Measurements from ENCODE around the gene NEBL.

DNA sequence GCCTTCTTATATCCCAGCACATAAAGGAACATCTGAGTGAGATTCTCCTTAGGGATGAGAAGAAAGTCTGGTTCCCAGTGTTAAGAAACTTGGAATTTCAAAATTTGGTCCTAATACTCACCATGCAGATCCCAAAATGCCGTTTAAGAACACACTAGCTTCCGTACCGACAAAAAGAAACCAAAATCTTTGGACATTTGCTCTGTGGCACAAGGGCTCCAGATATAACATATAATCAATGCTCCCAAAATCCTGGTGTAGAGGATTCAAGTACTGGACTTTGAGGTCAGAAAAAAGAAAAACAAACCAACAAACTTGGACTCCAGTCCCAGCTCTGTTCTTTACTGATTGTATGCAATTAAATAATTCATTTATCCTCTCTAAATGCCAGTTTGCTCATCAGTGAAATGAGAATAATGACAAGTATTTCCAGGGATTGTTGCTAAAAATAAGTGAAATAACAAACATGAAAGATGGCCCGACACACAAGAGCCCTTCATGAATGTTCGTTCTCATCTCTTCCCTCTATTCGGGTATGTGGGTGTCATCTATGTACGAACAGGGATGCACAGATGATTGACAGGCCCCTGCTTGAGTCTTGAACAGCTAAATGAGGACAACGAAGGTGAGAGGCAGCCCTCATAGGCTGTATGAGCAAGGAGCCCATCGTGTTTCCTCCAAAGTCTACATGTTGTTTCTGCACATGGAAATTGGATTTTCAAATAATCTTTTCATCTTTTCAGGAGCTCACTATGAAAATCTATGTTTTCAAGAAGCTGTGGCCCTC, 48.6 kb upstream of the NEBL start:
- TF ChIP-seq CTCF (IDR thresholded peaks at IDR 0.05) (no peak), POLR2AphosphoS5 (IDR thresholded peaks at IDR 0.05; ENCODE audit: insufficient read depth in 1 of 2, low read depth in 1 of 2) (no peak), POLR2A (IDR thresholded peaks at IDR 0.05) (no peak)

All from vagina (tissue), 2 donors.